22Rv1 (cell line): ENCODE data around the gene SEC14L5.

ENCODE experiments used
- CTCF ChIP-seq: fragments of 450-650 bp; IDR thresholded peaks from 2 replicates; pipeline ENCODE4 v1.5.1; 2017; ENCODE audit warnings: mild to moderate bottlenecking
- ZFX ChIP-seq: fragments of 450-650 bp; IDR thresholded peaks from 2 replicates; pipeline ENCODE4 v1.6.1; 2017; ENCODE audit warnings: antibody characterized with exemption, borderline replicate concordance

GRCh38 chr16:5003211-5003610 is 45.1 kb downstream of the SEC14L5 start:
- TF ChIP-seq ZFX (no peak), CTCF (no peak)
